Caco-2 (cell line): Measurements from ENCODE around the gene DOK7. TPM values are rescaled to one million over a fixed set of nuclear protein-coding genes. Genes with fewer than 3 reads are reported as not detected.

ENCODE experiments used
- BruUV-seq: library from RNA; stranded (reverse); fragments of 400-500 nt; replicated peaks from 2 replicates; lab custom pipeline; 2021; lab: Mats Ljungman, UMichigan
- CTCF ChIA-PET: fragments of 300-600 bp; sonication (Branson Sonifier 250); formaldehyde crosslinking; loops from one replicate; lab custom pipeline; 2022; ENCODE audit warnings: antibody characterized with exemption; lab: Charles Lee
- POLR2A ChIA-PET: fragments of 300-600 bp; sonication (Branson Sonifier 250); formaldehyde crosslinking; loops from one replicate; lab custom pipeline; 2022; ENCODE audit warnings: antibody characterized with exemption; lab: Charles Lee
- DNase-seq, 2 experiments: peaks; one replicate each; pipeline versions ENCODE4 v3.0.0 to v3.0.0-alpha.2; 2020 to 2022
- H3K27me3 ChIP-seq: replicated peaks from 2 replicates; pipeline ENCODE4 v1.6.0; 2011; ENCODE audit warnings: low read length; ENCODE audit not compliant: control insufficient read depth, insufficient read depth
- H3K36me3 ChIP-seq: 2 replicates; pipeline ENCODE4 v1.5.1; 2011; ENCODE audit warnings: low read length; ENCODE audit not compliant: control insufficient read depth, insufficient read depth
- H3K4me1 ChIP-seq: fragments of 250-450 bp; sonication (Bioruptor Pico); 2 replicates; pipeline ENCODE4 v1.5.1; 2020; ENCODE audit warnings: mild to moderate bottlenecking
- H3K4me3 ChIP-seq: 2 replicates; pipeline ENCODE4 v1.5.1; 2011; ENCODE audit warnings: low read depth, mild to moderate bottlenecking, control low read depth, low read length
- H3K9me3 ChIP-seq: fragments of 250-450 bp; sonication (Bioruptor Pico); 2 replicates; pipeline ENCODE4 v1.5.1; 2020; ENCODE audit warnings: mild to moderate bottlenecking, moderate library complexity
- H3K27ac Mint-ChIP-seq: one replicate; pipeline ENCODE4 v1.8.0; 2022; ENCODE audit warnings: mixed read lengths; ENCODE audit not compliant: unreplicated experiment
- H3K27me3 Mint-ChIP-seq: one replicate; pipeline ENCODE4 v1.8.0; 2022; ENCODE audit warnings: mixed read lengths; ENCODE audit not compliant: insufficient read depth, unreplicated experiment
- H3K36me3 Mint-ChIP-seq: one replicate; pipeline ENCODE4 v1.8.0; 2022; ENCODE audit warnings: mild to moderate bottlenecking, mixed read lengths; ENCODE audit not compliant: insufficient read depth, unreplicated experiment
- H3K4me1 Mint-ChIP-seq: one replicate; pipeline ENCODE4 v1.8.0; 2022; ENCODE audit warnings: low read depth, mixed read lengths; ENCODE audit not compliant: unreplicated experiment
- H3K4me3 Mint-ChIP-seq: one replicate; pipeline ENCODE4 v1.8.0; 2022; ENCODE audit warnings: mild to moderate bottlenecking, moderate library complexity, mixed read lengths; ENCODE audit not compliant: unreplicated experiment
- H3K9me3 Mint-ChIP-seq: one replicate; pipeline ENCODE4 v1.8.0; 2022; ENCODE audit warnings: mixed read lengths; ENCODE audit not compliant: unreplicated experiment
- intact Hi-C: fragments of 100-400 bp; cut with micrococcal nuclease; formaldehyde crosslinking; loops from one replicate; pipeline ENCODE4 v1.10.0; 2022; ENCODE audit not compliant: unreplicated experiment
- total RNA-seq: library from RNA; stranded (reverse); gene quantifications from 2 replicates; pipeline ENCODE4 v1.2.3, GENCODE V29; 2022
- TF ChIP-seq, protein P1 (sequence below), 2 experiments: fragments of 200-600 bp in 1 of 2; IDR thresholded peaks; 1 replicate in 1 of 2; 2 replicates in 1 of 2; pipeline versions ENCODE4 v1.5.1 to v1.8.0; 2011 to 2022; ENCODE audit warnings: antibody characterized with exemption in 1 of 2, control low read depth in 1 of 2, inconsistent platforms in 1 of 2, low read depth in 1 of 2, low read length in 1 of 2, mild to moderate bottlenecking in 1 of 2, moderate library complexity in 1 of 2; ENCODE audit not compliant: insufficient read depth in 1 of 2, severe bottlenecking in 1 of 2, unreplicated experiment in 1 of 2

DOK7 gene
- total RNA-seq, 1 experiment from 2014 or later, result 0.29 TPM

DNA sequence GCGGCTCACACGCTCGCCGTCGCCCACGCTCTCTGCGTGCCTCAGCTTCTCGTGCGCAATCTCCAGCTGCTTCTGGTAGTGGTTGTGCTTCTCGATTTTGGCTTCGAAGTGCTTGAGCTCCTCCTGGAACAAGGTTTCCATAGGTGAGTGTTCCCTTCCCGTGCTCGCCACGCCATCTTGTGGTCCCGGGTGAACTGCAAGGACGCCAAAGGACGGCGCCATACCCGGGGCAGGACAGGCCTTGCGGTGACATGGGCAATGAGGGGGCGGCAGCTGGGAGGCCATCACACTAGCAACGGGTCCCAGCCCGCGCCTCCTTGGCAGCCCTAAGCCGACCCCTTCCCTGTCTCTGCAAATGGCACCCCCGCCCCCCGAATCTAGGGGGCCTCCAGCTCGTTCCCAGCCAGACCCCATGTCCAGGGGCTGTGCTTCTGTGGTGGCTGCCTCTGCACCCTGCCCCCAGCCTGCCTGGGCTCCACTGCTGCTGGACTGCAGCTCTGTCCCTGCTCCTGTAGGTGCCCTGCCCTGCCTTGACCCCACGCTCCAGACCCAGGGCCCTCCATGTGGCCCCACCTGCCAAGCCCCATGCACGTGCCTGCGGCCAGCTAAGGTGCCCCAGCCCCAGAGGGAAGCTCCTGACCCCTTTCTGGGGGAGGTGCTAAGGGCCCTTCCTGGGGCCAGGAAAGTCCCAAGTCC, 51.8 kb downstream of the DOK7 start:
- Mint-ChIP-seq H3K36me3 (peaks cover 67% of the 10 kb centered on the region), H3K27me3 (no peaks in the 10 kb centered on the region), H3K27ac (no peak overlapping the region), H3K9me3 (no peaks in the 10 kb centered on the region), H3K4me1 (no peaks in the 10 kb centered on the region), H3K4me3 (no peak overlapping the region)
- no peak for DNase-seq
- intact Hi-C loops, result no loop called here
- CTCF ChIA-PET, result interaction anchor here (0.5 to 1.8 kb wide), 4 partner anchors 30 to 421 kb away, joined by 3 to 7 read pairs (median 4); no protein-coding TSS in a partner anchor
- Histone ChIP-seq H3K9me3 (no peaks in the 10 kb centered on the region), H3K4me1 (no peaks in the 10 kb centered on the region), H3K27me3 (no peaks in the 10 kb centered on the region), H3K4me3 (no peak overlapping the region), H3K36me3 (peaks cover 2% of the 10 kb centered on the region)
- POLR2A ChIA-PET, result no interaction called here
- TF ChIP-seq, protein P1, sequence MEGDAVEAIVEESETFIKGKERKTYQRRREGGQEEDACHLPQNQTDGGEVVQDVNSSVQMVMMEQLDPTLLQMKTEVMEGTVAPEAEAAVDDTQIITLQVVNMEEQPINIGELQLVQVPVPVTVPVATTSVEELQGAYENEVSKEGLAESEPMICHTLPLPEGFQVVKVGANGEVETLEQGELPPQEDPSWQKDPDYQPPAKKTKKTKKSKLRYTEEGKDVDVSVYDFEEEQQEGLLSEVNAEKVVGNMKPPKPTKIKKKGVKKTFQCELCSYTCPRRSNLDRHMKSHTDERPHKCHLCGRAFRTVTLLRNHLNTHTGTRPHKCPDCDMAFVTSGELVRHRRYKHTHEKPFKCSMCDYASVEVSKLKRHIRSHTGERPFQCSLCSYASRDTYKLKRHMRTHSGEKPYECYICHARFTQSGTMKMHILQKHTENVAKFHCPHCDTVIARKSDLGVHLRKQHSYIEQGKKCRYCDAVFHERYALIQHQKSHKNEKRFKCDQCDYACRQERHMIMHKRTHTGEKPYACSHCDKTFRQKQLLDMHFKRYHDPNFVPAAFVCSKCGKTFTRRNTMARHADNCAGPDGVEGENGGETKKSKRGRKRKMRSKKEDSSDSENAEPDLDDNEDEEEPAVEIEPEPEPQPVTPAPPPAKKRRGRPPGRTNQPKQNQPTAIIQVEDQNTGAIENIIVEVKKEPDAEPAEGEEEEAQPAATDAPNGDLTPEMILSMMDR (IDR thresholded peaks at IDR 0.05; ENCODE audit: insufficient read depth in 1 of 2, low read depth in 1 of 2, low read length in 1 of 2, severe bottlenecking in 1 of 2, unreplicated experiment in 1 of 2), result peak; percentile 22 to 26
- BruUV-seq, result no TSS peak

DNA sequence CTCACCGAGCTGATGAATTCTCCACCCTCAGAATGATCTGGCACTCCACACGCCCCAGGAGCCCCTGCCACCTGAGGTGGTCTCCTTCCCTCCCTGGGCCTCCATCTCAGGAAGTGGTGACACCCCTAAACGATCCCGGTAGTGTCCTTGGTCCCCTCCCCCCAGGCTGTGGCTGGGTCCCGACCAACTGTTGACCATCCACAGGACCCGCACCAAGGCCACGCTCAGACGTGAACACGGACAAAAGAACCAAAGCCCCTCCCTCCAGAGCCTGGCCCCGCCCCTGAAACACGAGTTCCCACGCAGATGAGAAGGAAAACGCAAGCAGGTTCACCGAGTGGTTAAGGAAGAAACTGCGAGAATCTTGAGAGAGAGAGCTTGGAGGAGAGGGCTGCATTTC, 52.5 kb downstream of the DOK7 start:
- Histone ChIP-seq H3K27me3 (no peaks in the 10 kb centered on the region), H3K36me3 (peaks cover 2% of the 10 kb centered on the region), H3K9me3 (no peaks in the 10 kb centered on the region), H3K4me3 (no peak overlapping the region), H3K4me1 (no peaks in the 10 kb centered on the region)
- ChIA-PET POLR2A (no interaction called here), CTCF (no interaction called here)
- intact Hi-C loops, result no loop called here
- Mint-ChIP-seq H3K36me3 (peaks cover 60% of the 10 kb centered on the region), H3K27ac (no peak overlapping the region), H3K4me3 (no peak overlapping the region), H3K9me3 (no peaks in the 10 kb centered on the region), H3K27me3 (no peaks in the 10 kb centered on the region), H3K4me1 (no peaks in the 10 kb centered on the region)
- no TSS peak for BruUV-seq
- no peak for DNase-seq
- TF ChIP-seq, protein P1 (IDR thresholded peaks at IDR 0.05; ENCODE audit: insufficient read depth in 1 of 2, low read depth in 1 of 2, low read length in 1 of 2, severe bottlenecking in 1 of 2, unreplicated experiment in 1 of 2), result no peak

DNA sequence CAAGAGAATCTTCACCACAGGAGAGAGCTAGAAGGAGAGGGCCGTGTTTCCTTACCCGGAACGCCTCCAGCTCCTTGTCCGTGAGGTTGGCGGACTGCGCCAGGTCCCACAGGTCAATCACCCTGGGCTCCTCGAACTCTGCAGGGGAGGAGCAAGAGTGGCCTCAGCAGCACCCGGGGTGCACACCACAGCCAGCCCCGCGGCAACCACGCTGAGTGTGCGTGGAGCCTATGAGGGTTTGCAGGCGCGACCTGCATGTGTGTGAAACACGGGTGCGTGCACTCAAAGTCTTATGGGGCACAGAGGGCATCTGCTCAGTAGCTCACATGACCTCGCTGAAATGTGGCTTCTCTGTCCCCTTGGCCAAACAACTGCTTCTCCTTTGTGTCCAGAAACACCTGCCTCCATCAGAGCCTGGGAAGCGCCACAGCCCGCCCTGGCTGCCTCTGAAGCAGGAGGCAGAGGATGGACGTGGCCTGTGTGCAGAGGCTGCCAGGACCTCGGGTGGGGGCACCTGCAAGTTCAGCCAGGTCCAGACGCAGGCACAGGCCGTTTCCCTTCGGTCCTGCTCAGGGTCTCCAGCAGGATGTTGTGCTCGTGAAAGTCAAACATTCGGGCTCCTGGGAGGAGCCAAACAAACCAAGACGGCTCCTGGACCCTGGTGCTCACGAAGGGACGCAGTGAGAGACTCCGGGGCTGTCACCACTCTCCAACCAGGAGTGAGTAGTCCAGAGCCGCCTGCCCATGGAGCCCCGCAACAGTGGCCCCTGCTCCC, 53.1 kb downstream of the DOK7 start:
- TF ChIP-seq, protein P1 (IDR thresholded peaks at IDR 0.05; ENCODE audit: insufficient read depth in 1 of 2, low read depth in 1 of 2, low read length in 1 of 2, severe bottlenecking in 1 of 2, unreplicated experiment in 1 of 2), result no peak
- Mint-ChIP-seq H3K36me3 (peaks cover 57% of the 10 kb centered on the region), H3K4me3 (no peak overlapping the region), H3K4me1 (no peaks in the 10 kb centered on the region), H3K27me3 (no peaks in the 10 kb centered on the region), H3K9me3 (no peaks in the 10 kb centered on the region), H3K27ac (no peak overlapping the region)
- intact Hi-C loops, result no loop called here
- CTCF ChIA-PET, result no interaction called here
- no TSS peak for BruUV-seq
- H3K27me3 ChIP-seq, result no peaks in the 10 kb centered on the region
- DNase-seq, result no peak
- no peaks in the 10 kb centered on the region for H3K9me3 ChIP-seq
- H3K4me1 ChIP-seq, result no peaks in the 10 kb centered on the region
- POLR2A ChIA-PET, result no interaction called here
- no peak overlapping the region for H3K4me3 ChIP-seq
- H3K36me3 ChIP-seq, result peaks cover 2% of the 10 kb centered on the region
